Measurements from ENCODE around the gene CCN2. TPM values are rescaled to one million over a fixed set of nuclear protein-coding genes. Genes with fewer than 3 reads are reported as not detected.

The CCN2 gene
- total RNA-seq, 1 experiment from 2014 or later: 67.8 TPM

DNA sequence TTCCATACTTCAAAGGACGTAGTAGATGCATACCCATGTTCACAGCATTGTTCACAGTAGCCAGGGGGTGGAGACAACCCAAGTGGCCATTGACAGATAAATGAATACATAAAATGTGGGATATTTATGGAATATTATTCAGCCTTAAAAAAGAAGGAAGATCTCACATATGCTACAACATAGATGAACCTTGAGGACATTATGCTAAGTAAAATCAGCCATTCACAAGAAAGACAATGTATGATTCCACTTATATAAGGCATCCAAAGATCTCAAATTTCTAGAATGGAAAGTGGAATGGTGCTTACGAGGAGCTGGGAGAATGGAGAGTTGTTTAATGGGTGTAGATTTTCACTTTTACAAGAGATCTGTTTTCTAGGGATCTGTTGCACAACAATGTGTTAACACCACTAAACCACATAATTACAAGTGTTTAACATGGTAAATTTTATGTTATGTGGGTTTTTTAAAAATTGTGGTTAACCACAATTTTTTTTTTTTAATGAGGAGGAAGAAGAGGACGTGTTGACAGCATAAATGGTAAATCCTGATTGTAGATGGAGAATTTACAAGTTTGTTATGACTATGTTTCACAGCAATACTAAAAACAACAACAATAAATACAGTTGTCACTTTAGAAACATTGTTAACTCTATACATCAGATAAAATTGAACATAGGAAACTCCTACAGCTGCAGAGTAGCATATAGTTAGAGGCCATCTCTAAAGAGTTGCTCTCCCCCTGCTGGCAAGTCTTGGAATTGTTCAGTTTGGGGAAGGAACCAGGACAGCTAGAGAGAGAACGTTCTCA lies 41.6 kb downstream of the CCN2 start (continued):
- TF ChIP-seq, protein P1, sequence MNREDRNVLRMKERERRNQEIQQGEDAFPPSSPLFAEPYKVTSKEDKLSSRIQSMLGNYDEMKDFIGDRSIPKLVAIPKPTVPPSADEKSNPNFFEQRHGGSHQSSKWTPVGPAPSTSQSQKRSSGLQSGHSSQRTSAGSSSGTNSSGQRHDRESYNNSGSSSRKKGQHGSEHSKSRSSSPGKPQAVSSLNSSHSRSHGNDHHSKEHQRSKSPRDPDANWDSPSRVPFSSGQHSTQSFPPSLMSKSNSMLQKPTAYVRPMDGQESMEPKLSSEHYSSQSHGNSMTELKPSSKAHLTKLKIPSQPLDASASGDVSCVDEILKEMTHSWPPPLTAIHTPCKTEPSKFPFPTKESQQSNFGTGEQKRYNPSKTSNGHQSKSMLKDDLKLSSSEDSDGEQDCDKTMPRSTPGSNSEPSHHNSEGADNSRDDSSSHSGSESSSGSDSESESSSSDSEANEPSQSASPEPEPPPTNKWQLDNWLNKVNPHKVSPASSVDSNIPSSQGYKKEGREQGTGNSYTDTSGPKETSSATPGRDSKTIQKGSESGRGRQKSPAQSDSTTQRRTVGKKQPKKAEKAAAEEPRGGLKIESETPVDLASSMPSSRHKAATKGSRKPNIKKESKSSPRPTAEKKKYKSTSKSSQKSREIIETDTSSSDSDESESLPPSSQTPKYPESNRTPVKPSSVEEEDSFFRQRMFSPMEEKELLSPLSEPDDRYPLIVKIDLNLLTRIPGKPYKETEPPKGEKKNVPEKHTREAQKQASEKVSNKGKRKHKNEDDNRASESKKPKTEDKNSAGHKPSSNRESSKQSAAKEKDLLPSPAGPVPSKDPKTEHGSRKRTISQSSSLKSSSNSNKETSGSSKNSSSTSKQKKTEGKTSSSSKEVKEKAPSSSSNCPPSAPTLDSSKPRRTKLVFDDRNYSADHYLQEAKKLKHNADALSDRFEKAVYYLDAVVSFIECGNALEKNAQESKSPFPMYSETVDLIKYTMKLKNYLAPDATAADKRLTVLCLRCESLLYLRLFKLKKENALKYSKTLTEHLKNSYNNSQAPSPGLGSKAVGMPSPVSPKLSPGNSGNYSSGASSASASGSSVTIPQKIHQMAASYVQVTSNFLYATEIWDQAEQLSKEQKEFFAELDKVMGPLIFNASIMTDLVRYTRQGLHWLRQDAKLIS (CRISPR knock-in tag; IDR thresholded peaks at IDR 0.05; ENCODE audit: borderline replicate concordance): no peak
- TF ChIP-seq EMX1 (CRISPR knock-in tag; IDR thresholded peaks at IDR 0.05) (no peak), NR2C2 (CRISPR knock-in tag; IDR thresholded peaks at IDR 0.05) (no peak), ETV6 (CRISPR knock-in tag; IDR thresholded peaks at IDR 0.05) (no peak), ESRRA (CRISPR knock-in tag; IDR thresholded peaks at IDR 0.05; ENCODE audit: borderline replicate concordance) (no peak), CREB1 (CRISPR knock-in tag; IDR thresholded peaks at IDR 0.05) (no peak), ZNF423 (CRISPR knock-in tag; IDR thresholded peaks at IDR 0.05) (no peak), SP1 (CRISPR knock-in tag; conservative IDR thresholded peaks at IDR 0.05) (no peak), RORB (CRISPR knock-in tag; IDR thresholded peaks at IDR 0.05) (no peak), ZNF138 (CRISPR knock-in tag; conservative IDR thresholded peaks at IDR 0.05) (no peak), SMAD3 (CRISPR knock-in tag; IDR thresholded peaks at IDR 0.05; ENCODE audit: borderline replicate concordance) (no peak), MYBL2 (CRISPR knock-in tag; IDR thresholded peaks at IDR 0.05) (no peak), JAZF1 (CRISPR knock-in tag; IDR thresholded peaks at IDR 0.05) (no peak), PRRX2 (CRISPR knock-in tag; IDR thresholded peaks at IDR 0.05) (no peak), NR1H2 (CRISPR knock-in tag; IDR thresholded peaks at IDR 0.05) (no peak), ZNF219 (CRISPR knock-in tag; IDR thresholded peaks at IDR 0.05; ENCODE audit: borderline replicate concordance) (no peak), CBFB (CRISPR knock-in tag; IDR thresholded peaks at IDR 0.05; ENCODE audit: low read depth) (no peak), MXD4 (CRISPR knock-in tag; IDR thresholded peaks at IDR 0.05; ENCODE audit: borderline replicate concordance) (no peak), NFATC4 (CRISPR knock-in tag; IDR thresholded peaks at IDR 0.05) (0 out of 2 replicates have a peak, but pooled peaks have one; percentile 26), SMAD4 (CRISPR knock-in tag; IDR thresholded peaks at IDR 0.05) (no peak)
- TF ChIP-seq, protein P2, sequence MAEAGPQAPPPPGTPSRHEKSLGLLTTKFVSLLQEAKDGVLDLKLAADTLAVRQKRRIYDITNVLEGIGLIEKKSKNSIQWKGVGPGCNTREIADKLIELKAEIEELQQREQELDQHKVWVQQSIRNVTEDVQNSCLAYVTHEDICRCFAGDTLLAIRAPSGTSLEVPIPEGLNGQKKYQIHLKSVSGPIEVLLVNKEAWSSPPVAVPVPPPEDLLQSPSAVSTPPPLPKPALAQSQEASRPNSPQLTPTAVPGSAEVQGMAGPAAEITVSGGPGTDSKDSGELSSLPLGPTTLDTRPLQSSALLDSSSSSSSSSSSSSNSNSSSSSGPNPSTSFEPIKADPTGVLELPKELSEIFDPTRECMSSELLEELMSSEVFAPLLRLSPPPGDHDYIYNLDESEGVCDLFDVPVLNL (CRISPR knock-in tag; IDR thresholded peaks at IDR 0.05; ENCODE audit: borderline replicate concordance, low read depth): no peak
- TF ChIP-seq, protein P3, sequence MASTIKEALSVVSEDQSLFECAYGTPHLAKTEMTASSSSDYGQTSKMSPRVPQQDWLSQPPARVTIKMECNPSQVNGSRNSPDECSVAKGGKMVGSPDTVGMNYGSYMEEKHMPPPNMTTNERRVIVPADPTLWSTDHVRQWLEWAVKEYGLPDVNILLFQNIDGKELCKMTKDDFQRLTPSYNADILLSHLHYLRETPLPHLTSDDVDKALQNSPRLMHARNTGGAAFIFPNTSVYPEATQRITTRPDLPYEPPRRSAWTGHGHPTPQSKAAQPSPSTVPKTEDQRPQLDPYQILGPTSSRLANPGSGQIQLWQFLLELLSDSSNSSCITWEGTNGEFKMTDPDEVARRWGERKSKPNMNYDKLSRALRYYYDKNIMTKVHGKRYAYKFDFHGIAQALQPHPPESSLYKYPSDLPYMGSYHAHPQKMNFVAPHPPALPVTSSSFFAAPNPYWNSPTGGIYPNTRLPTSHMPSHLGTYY (CRISPR knock-in tag; IDR thresholded peaks at IDR 0.05): no peak
- TF ChIP-seq, protein P4, sequence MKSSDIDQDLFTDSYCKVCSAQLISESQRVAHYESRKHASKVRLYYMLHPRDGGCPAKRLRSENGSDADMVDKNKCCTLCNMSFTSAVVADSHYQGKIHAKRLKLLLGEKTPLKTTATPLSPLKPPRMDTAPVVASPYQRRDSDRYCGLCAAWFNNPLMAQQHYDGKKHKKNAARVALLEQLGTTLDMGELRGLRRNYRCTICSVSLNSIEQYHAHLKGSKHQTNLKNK (CRISPR knock-in tag; IDR thresholded peaks at IDR 0.05): peak; percentile 87
- TF ChIP-seq, protein P5, sequence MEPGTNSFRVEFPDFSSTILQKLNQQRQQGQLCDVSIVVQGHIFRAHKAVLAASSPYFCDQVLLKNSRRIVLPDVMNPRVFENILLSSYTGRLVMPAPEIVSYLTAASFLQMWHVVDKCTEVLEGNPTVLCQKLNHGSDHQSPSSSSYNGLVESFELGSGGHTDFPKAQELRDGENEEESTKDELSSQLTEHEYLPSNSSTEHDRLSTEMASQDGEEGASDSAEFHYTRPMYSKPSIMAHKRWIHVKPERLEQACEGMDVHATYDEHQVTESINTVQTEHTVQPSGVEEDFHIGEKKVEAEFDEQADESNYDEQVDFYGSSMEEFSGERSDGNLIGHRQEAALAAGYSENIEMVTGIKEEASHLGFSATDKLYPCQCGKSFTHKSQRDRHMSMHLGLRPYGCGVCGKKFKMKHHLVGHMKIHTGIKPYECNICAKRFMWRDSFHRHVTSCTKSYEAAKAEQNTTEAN (CRISPR knock-in tag; IDR thresholded peaks at IDR 0.05): no peak
- TF ChIP-seq, protein P6, sequence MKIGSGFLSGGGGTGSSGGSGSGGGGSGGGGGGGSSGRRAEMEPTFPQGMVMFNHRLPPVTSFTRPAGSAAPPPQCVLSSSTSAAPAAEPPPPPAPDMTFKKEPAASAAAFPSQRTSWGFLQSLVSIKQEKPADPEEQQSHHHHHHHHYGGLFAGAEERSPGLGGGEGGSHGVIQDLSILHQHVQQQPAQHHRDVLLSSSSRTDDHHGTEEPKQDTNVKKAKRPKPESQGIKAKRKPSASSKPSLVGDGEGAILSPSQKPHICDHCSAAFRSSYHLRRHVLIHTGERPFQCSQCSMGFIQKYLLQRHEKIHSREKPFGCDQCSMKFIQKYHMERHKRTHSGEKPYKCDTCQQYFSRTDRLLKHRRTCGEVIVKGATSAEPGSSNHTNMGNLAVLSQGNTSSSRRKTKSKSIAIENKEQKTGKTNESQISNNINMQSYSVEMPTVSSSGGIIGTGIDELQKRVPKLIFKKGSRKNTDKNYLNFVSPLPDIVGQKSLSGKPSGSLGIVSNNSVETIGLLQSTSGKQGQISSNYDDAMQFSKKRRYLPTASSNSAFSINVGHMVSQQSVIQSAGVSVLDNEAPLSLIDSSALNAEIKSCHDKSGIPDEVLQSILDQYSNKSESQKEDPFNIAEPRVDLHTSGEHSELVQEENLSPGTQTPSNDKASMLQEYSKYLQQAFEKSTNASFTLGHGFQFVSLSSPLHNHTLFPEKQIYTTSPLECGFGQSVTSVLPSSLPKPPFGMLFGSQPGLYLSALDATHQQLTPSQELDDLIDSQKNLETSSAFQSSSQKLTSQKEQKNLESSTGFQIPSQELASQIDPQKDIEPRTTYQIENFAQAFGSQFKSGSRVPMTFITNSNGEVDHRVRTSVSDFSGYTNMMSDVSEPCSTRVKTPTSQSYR (CRISPR knock-in tag; IDR thresholded peaks at IDR 0.05): no peak
